ENCODE measurements around the gene C6orf132. TPM values are rescaled to one million over a fixed set of nuclear protein-coding genes. Genes with fewer than 3 reads are reported as not detected.

C6orf132 gene
- total and polyA plus RNA-seq, 2 of the 8 experiments (the other 6 are each of a cell fraction or from before 2014, with no cell fraction given): 31.5 to 64.0 TPM

DNA sequence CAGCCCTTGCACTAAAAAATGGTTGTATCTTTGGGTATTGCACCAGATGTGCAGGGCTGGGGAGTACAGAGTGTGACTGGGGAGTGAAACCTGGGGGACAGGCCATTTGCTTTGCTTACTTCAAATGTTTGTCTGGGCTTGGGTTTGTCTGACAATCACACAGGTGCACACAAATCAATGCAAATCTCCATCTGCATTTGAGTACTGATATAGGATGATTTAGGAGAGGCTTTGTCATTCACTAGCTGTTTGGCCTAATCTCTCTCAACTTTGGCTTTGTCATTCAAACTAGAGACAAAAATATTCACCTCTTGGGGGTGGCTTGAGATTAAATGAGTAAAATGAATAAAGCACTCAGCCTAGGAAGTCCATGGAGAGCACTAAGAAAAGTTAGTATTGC, 34.6 kb upstream of the C6orf132 start:
- H3K4me1 ChIP-seq (replicated peaks in 1 of 4; ENCODE audit: control insufficient read depth in 3 of 4, insufficient read depth in 4 of 4, low read length in 3 of 4): peaks cover 3 to 15% (median 9%) of the 10 kb centered on the region in 4 experiments
- no peak overlapping the region for H2AFZ ChIP-seq (ENCODE audit: low read length)
- peak overlapping the region; percentile 93 to 94 for H3K4me2 ChIP-seq (ENCODE audit: insufficient read depth in 1 of 2, low read depth in 2 of 2, low read length in 2 of 2)
- no peak overlapping the region for H2BK120ac ChIP-seq (replicated peaks; ENCODE audit: low read depth, low read length)
- no peaks in the 10 kb centered on the region for H3K9me3 ChIP-seq (ENCODE audit: insufficient read depth in 2 of 2, low read depth in 1 of 2, low read length in 1 of 2)
- H4K20me1 ChIP-seq (replicated peaks in 1 of 2; ENCODE audit: control insufficient read depth in 1 of 2, insufficient read depth in 2 of 2, low read length in 2 of 2): no peaks in the 10 kb centered on the region
- no peak overlapping the region for H3K56ac ChIP-seq (replicated peaks; ENCODE audit: insufficient read length, low read depth, low read length)
- no peak overlapping the region for H3K27ac ChIP-seq (ENCODE audit: low read depth, low read length)
- ChIA-PET POLR2A (ENCODE audit: partially characterized antibody) (interaction anchor here (0.7 to 2.3 kb wide), 4 partner anchors 8 to 559 kb away, joined by 3 to 7 read pairs (median 3); no protein-coding TSS in a partner anchor), CTCF (ENCODE audit: partially characterized antibody) (interaction anchor here (0.7 to 3.2 kb wide), 7 partner anchors 9 to 240 kb away, joined by 3 to 12 read pairs (median 3); partner anchors contain the start of gene C6orf132)
- H3K23ac ChIP-seq (ENCODE audit: insufficient read length): no peak overlapping the region
- H4K8ac ChIP-seq (ENCODE audit: extremely low read depth, insufficient read depth, low read length): no peak overlapping the region
- H3K18ac ChIP-seq (ENCODE audit: extremely low read depth, low read length): no peak overlapping the region
- H4K5ac ChIP-seq (ENCODE audit: insufficient read length, low read depth, low read length): no peak overlapping the region
- H3K79me2 ChIP-seq (ENCODE audit: control insufficient read depth in 1 of 2, insufficient read depth in 2 of 2, low read length in 2 of 2): no peaks in the 10 kb centered on the region
- peak overlapping the region in 1 of 4 experiments; percentile 62; a peak in 4 of 8 replicates for H3K4me3 ChIP-seq (ENCODE audit: extremely low read depth in 1 of 4, insufficient read depth in 2 of 4, low read depth in 3 of 4, low read length in 4 of 4)
- H3K79me1 ChIP-seq (ENCODE audit: low read depth, low read length): no peaks in the 10 kb centered on the region
- H2BK12ac ChIP-seq (ENCODE audit: low read depth, low read length): no peak overlapping the region
- H3K23me2 ChIP-seq (ENCODE audit: low read depth, low read length): peaks cover 4% of the 10 kb centered on the region
- FAIRE-seq (no peak), DNase-seq (ENCODE audit: low read depth in 1 of 2, low spot score in 2 of 2) (no peak)
- H3K36me3 ChIP-seq (ENCODE audit: control insufficient read depth in 2 of 4, insufficient read depth in 4 of 4, low read length in 3 of 4): no peaks in the 10 kb centered on the region
- no peak overlapping the region for H3K9ac ChIP-seq (replicated peaks in 1 of 4; ENCODE audit: extremely low read depth in 1 of 4, low read depth in 3 of 4, low read length in 3 of 4)
- H3K4ac ChIP-seq (replicated peaks; ENCODE audit: insufficient read length, low read depth, low read length): no peak overlapping the region
- H2BK20ac ChIP-seq (ENCODE audit: low read length): no peak overlapping the region
- H3K14ac ChIP-seq (ENCODE audit: insufficient read length): no peak overlapping the region
- H3K27me3 ChIP-seq (replicated peaks in 1 of 4; ENCODE audit: control insufficient read depth in 3 of 4, extremely low read depth in 1 of 4, insufficient read depth in 3 of 4, low read length in 3 of 4): no peaks in the 10 kb centered on the region; a peak in 2 of 7 replicates
- TF ChIP-seq KDM4A (IDR thresholded peaks at IDR 0.05; ENCODE audit: low read depth, low read length, severe bottlenecking): no peak
- TF ChIP-seq, protein P1, sequence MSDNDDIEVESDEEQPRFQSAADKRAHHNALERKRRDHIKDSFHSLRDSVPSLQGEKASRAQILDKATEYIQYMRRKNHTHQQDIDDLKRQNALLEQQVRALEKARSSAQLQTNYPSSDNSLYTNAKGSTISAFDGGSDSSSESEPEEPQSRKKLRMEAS (IDR thresholded peaks at IDR 0.05): no peak
- no peak for TF ChIP-seq MAFK (IDR thresholded peaks at IDR 0.05; ENCODE audit: low read depth, low read length)
- TF ChIP-seq BCL11A (IDR thresholded peaks at IDR 0.05; ENCODE audit: low read depth in 2 of 2, low read length in 2 of 2): no peak
- TF ChIP-seq RNF2 (IDR thresholded peaks at IDR 0.05; ENCODE audit: borderline replicate concordance, low read depth, low read length, missing control alignments, poor library complexity, severe bottlenecking): no peak
- peak; percentile 42; the same call in 1 of the 2 replicates for TF ChIP-seq POU5F1 (IDR thresholded peaks at IDR 0.05; ENCODE audit: low read depth, low read length)
- 0 out of 2 replicates have a peak, but pooled peaks have one; percentile 6 for TF ChIP-seq PHF8 (conservative IDR thresholded peaks at IDR 0.05; ENCODE audit: low read depth, low read length)
- TF ChIP-seq SP2 (IDR thresholded peaks at IDR 0.05; ENCODE audit: low read length): no peak
- 0 out of 2 replicates have a peak, but pooled peaks have one; percentile 6 for TF ChIP-seq SP1 (IDR thresholded peaks at IDR 0.05; ENCODE audit: low read depth, low read length)
- TF ChIP-seq TCF12 (IDR thresholded peaks at IDR 0.05; ENCODE audit: low read depth, low read length): 0 out of 2 replicates have a peak, but pooled peaks have one; percentile 74
- no peak overlapping the region for H4K91ac ChIP-seq (replicated peaks; ENCODE audit: insufficient read length, low read length)
- no peak overlapping the region; the same call in 1 of the 2 replicates for H2BK5ac ChIP-seq (ENCODE audit: low read depth, low read length)
- H2AK5ac ChIP-seq (ENCODE audit: low read depth, low read length): no peak overlapping the region
- no peak overlapping the region for H2BK15ac ChIP-seq (ENCODE audit: low read length)

All from H1 (cell line).